ENCODE measurements around the gene MBOAT2.

GRCh38 chr2:8819948-8820347 is 183.5 kb downstream of the MBOAT2 start:
- TF ChIP-seq CTCF (conservative IDR thresholded peaks at IDR 0.05; ENCODE audit: low read depth in 2 of 2), result no peak
- TF ChIP-seq POLR2AphosphoS5 (IDR thresholded peaks at IDR 0.05; ENCODE audit: low read depth), result no peak

Data from GM23338 (cell line).